PFSK-1 (cell line): ENCODE data around the gene KIF27.

Experiments used
- POLR2AphosphoS5 ChIP-seq: IDR thresholded peaks from 2 replicates; pipeline ENCODE4 v1.6.1; 2012; ENCODE audit warnings: low read depth, mild to moderate bottlenecking, control low read depth, low read length, moderate library complexity
- SIN3A ChIP-seq: IDR thresholded peaks from 2 replicates; pipeline ENCODE4 v1.6.1; 2012; ENCODE audit warnings: mild to moderate bottlenecking, low read length, moderate library complexity, borderline replicate concordance; ENCODE audit not compliant: insufficient read depth

DNA sequence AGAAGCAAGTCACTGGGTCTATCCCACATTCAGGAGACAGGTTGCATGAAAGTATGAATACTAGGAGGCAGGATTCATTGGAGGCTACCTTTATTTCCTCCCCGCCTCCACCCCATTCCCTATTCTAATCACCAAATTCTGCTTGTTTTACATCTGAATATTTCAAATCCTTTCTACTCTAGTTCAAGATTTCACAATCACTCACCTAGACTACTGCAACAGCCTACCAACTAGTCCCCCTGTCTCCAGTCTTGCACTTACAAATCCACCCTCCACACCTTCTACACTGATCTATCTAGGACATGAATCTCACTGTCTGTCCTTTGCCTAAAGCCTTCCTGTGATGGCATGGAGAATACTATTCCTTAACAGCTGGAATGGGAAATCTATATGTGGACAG is 6.4 kb upstream of the KIF27 start:
- no peak for TF ChIP-seq SIN3A
- TF ChIP-seq POLR2AphosphoS5: no peak
